GM12892 (cell line): ENCODE measurements around the gene OST4.

ENCODE experiments used
- POLR2A ChIP-seq: IDR thresholded peaks from 2 replicates; pipeline ENCODE4 v1.6.1; 2011; ENCODE audit warnings: low read depth, low read length, control low read depth
- POLR2AphosphoS5 ChIP-seq: IDR thresholded peaks from 2 replicates; pipeline ENCODE4 v1.6.1; 2011; ENCODE audit warnings: low read depth, low read length, control low read depth

DNA sequence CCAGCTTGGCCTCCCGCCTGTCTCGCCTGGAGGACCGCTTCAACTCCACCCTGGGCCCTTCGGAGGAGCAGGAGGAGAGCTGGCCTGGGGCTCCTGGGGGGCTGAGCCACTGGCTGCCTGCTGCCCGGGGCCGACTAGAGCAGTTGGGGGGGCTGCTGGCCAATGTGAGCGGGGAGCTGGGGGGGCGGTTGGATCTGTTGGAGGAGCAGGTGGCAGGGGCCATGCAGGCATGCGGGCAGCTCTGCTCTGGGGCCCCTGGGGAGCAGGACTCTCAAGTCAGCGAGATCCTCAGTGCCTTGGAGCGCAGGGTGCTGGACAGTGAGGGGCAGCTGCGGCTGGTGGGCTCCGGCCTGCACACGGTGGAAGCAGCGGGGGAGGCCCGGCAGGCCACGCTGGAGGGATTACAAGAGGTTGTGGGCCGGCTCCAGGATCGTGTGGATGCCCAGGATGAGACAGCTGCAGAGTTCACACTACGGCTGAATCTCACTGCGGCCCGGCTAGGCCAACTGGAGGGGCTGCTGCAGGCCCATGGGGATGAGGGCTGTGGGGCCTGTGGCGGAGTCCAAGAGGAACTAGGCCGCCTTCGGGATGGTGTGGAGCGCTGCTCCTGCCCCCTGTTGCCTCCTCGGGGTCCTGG lies 11.4 kb upstream of the OST4 start:
- TF ChIP-seq POLR2A (no peak), POLR2AphosphoS5 (no peak)
